Heart left ventricle (tissue), 16 donors: ENCODE results near the gene KCNMA1. TPM values are rescaled to one million over a fixed set of nuclear protein-coding genes. Genes with fewer than 3 reads are reported as not detected.

Source experiments
- ATAC-seq, 4 donors: fragments of 200-7000 bp; cut with Tn5 transposase; one replicate each; pipeline ENCODE4 v1.9.1; 2020 to 2022; ENCODE audit warnings: moderate library complexity in 4 of 4, mild to moderate bottlenecking in 3 of 4, moderate number of reproducible peaks in 1 of 4
- DNase-seq, 5 donors: peaks; one replicate each; pipeline ENCODE4 v3.0.0-alpha.2; 2020
- H3K27ac ChIP-seq, 12 donors: fragments of 200-600 bp; sonication (generic) in 4 of 12; one replicate each; pipeline versions ENCODE4 v1.5.0 to v1.8.0; 2016 to 2022; ENCODE audit warnings: mild to moderate bottlenecking in 2 of 12
- H3K27me3 ChIP-seq, 9 donors: fragments of 200-600 bp; sonication (generic) in 2 of 9; one replicate each; pipeline versions ENCODE4 v1.5.1 to v1.8.0; 2016 to 2022; ENCODE audit warnings: mild to moderate bottlenecking in 3 of 9
- H3K36me3 ChIP-seq, 9 donors: fragments of 200-600 bp; sonication (generic) in 2 of 9; one replicate each; pipeline versions ENCODE4 v1.5.0 to v1.8.0; 2018 to 2022; ENCODE audit warnings: mild to moderate bottlenecking in 2 of 9
- H3K4me1 ChIP-seq, 12 donors: fragments of 200-600 bp; sonication (generic) in 4 of 12; one replicate each; pipeline versions ENCODE4 v1.5.0 to v1.8.0; 2016 to 2022; ENCODE audit warnings: mild to moderate bottlenecking in 3 of 12
- H3K4me3 ChIP-seq, 12 donors: fragments of 200-600 bp; sonication (generic) in 4 of 12; one replicate each; pipeline versions ENCODE4 v1.5.0 to v1.8.0; 2017 to 2022; ENCODE audit warnings: mild to moderate bottlenecking in 9 of 12, moderate library complexity in 4 of 12
- H3K9me3 ChIP-seq, 12 donors: fragments of 200-600 bp; sonication (generic) in 4 of 12; one replicate each; pipeline versions ENCODE4 v1.5.0 to v1.8.0; 2016 to 2022; ENCODE audit warnings: mild to moderate bottlenecking in 1 of 12
- CTCF ChIP-seq, 12 donors: fragments of 200-600 bp; sonication (generic) in 4 of 12; IDR thresholded peaks; one replicate each; pipeline versions ENCODE4 v1.5.0 to v1.8.0; 2018 to 2022; ENCODE audit warnings: antibody characterized with exemption in 12 of 12, mild to moderate bottlenecking in 5 of 12
- POLR2A ChIP-seq, 2 donors: fragments of 450-650 bp; IDR thresholded peaks; one replicate each; pipeline ENCODE4 v1.6.1; 2017; ENCODE audit warnings: antibody characterized with exemption in 2 of 2, mild to moderate bottlenecking in 2 of 2, moderate library complexity in 2 of 2
- WGBS, 4 donors: extraction: QIAGEN DNeasy Blood & Tissue Kit in 2 of 4; methylation state at CpG; one replicate each; pipeline versions ENCODE4 v1.1.5 to v1.1.7; 2013 to 2018; 5-methylcytosine and 5-hydroxymethylcytosine counted together
- intact Hi-C, 10 donors: fragments of 100-400 bp; cut with DNase I; formaldehyde crosslinking; loops; one replicate each; pipeline versions ENCODE4 v1.11.1 to v1.14.2; 2022
- polyA plus RNA-seq, 2 donors: library from polyadenylated mRNA; stranded (reverse); fragments of 200-250 nt; gene quantifications; one replicate each; pipeline ENCODE4 v1.2.3, GENCODE V29; 2013
- total RNA-seq, 9 donors: library from RNA; depleted of rRNA in 2 of 9; stranded (reverse); fragments of >200 nt in 2 of 9; fragmentation: NEBNext Ultra II Directional in 3 of 9; extraction: Animal tissue kit (Norgen Biotek cat#: 25700) in 3 of 9; gene quantifications; one replicate each; pipeline versions ENCODE4 v1.1.0 to v1.2.4, GENCODE V29; 2016 to 2023
- donor health status: ischemic (EF 13 %, LVEDD 7.1; RV severe dilation, severe dysfunction).
- donor health status: healthy with polysubstance abuse.
- donor health status: DM: no; HTN: yes; CAD: no.
- donor health status: DM: no; HTN: no; CAD: no.
- donor health status: ischemic (EF 25% LVEDD 6.9; RV normal size, moderate dysfunction).
- donor health status: ischemic (EF 25% LVEDD 5.7; RV mildly dilated, moderate dysfunction).
- donor health status: healthy.
- donor health status: DM: yes; HTN: yes; CAD: no.
- donor health status: ischemic (EF 35%, LVEDD 5.7; RV mildly dilated, moderate dysfunction).
- donor health status: nonischemic (EF 11% LVEDD 7.7; RV severe dilation, severe dysfunction).
- donor health status: DM: yes; HTN: yes; CAD: no.
- donor health status: PGD.
- donor health status: ischemic (EF 29% LVEDD 5.4; RV normal size, mild dysfunction).
- donor health status: nonischemic (EF 23%, LVEDD 6.1; RV moderate dilation, normal function).

The KCNMA1 gene
- total and polyA plus RNA-seq, 11 donors: 0.39 to 8.7 (median 1.7) TPM

GRCh38 chr10:77334501-77334900 is 303.1 kb downstream of the KCNMA1 start:
- intact Hi-C loops: no loop called here

GRCh38 chr10:77333610-77334340 is 303.8 kb downstream of the KCNMA1 start:
- no peaks in the 10 kb centered on the region for H3K36me3 ChIP-seq
- no peaks in the 10 kb centered on the region for H3K27me3 ChIP-seq
- no peak overlapping the region for H3K27ac ChIP-seq
- H3K4me3 ChIP-seq: no peak overlapping the region
- 61 to 75% (median 67%) methylated on average over 8 of the region's 8 CpGs for WGBS, 4 donors
- ATAC-seq: no peak
- no peak for DNase-seq
- H3K9me3 ChIP-seq: no peaks in the 10 kb centered on the region
- no peaks in the 10 kb centered on the region for H3K4me1 ChIP-seq
- no peak for TF ChIP-seq CTCF (IDR thresholded peaks at IDR 0.05)
- no peak for TF ChIP-seq POLR2A (IDR thresholded peaks at IDR 0.05)
- intact Hi-C loops: no loop called here

More at GRCh38 chr10:77334501-77334900, 303.1 kb downstream of the KCNMA1 start:
- peaks cover 0 to 4% (median under 1%) of the 10 kb centered on the region in 12 donors for H3K9me3 ChIP-seq
- WGBS, 4 donors: 81 to 88% (median 85%) methylated on average over 2 of the region's 2 CpGs
- H3K27me3 ChIP-seq: no peaks in the 10 kb centered on the region
- H3K4me3 ChIP-seq: no peak overlapping the region
- ATAC-seq (no peak), DNase-seq (no peak)
- H3K4me1 ChIP-seq: no peaks in the 10 kb centered on the region
- no peaks in the 10 kb centered on the region for H3K36me3 ChIP-seq
- TF ChIP-seq POLR2A (IDR thresholded peaks at IDR 0.05): no peak
- no peak for TF ChIP-seq CTCF (IDR thresholded peaks at IDR 0.05)
- no peak overlapping the region for H3K27ac ChIP-seq

GRCh38 chr10:77332256-77332655 is 305.4 kb downstream of the KCNMA1 start:
- ATAC-seq: no peak
- Histone ChIP-seq H3K27me3 (no peaks in the 10 kb centered on the region), H3K36me3 (no peaks in the 10 kb centered on the region), H3K4me3 (no peak overlapping the region), H3K4me1 (no peaks in the 10 kb centered on the region), H3K9me3 (no peaks in the 10 kb centered on the region), H3K27ac (no peak overlapping the region)
- TF ChIP-seq CTCF (IDR thresholded peaks at IDR 0.05) (no peak), POLR2A (IDR thresholded peaks at IDR 0.05) (no peak)
- DNase-seq: no peak
- intact Hi-C loops: no loop called here

- intact Hi-C loops: loop anchor here in 1 of 10 donors (2.0 kb wide), 1 partner anchor 66 kb away; no protein-coding TSS in a partner anchor
- ATAC-seq (no peak), DNase-seq (peak in 1 of 5 donors; percentile 31)
- Histone ChIP-seq H3K36me3 (no peaks in the 10 kb centered on the region), H3K27me3 (no peaks in the 10 kb centered on the region), H3K9me3 (no peaks in the 10 kb centered on the region), H3K4me1 (no peaks in the 10 kb centered on the region), H3K4me3 (no peak overlapping the region), H3K27ac (no peak overlapping the region)
- TF ChIP-seq POLR2A (IDR thresholded peaks at IDR 0.05): no peak
- TF ChIP-seq CTCF (IDR thresholded peaks at IDR 0.05): no peak
- WGBS, 4 donors: 53 to 62% (median 55%) methylated on average over 6 of the region's 6 CpGs
These were observed 309.3 kb downstream of the KCNMA1 start for GRCh38 chr10:77328272-77328816.
